BJ (cell line): Measurements from ENCODE around the gene COL1A2. TPM values are rescaled to one million over a fixed set of nuclear protein-coding genes. Genes with fewer than 3 reads are reported as not detected.

ENCODE experiments used
- CTCF ChIA-PET: fragments of 350-600 bp; formaldehyde crosslinking; extraction: SDS; loops from one replicate; lab custom pipeline; 2021; ENCODE audit warnings: antibody characterized with exemption, inconsistent platforms; lab: Yijun Ruan, JAX
- POLR2A ChIA-PET: fragments of 300-600 bp; sonication (Branson Sonifier 250); formaldehyde crosslinking; extraction: SDS; loops from one replicate; lab custom pipeline; 2021; ENCODE audit warnings: antibody characterized with exemption; lab: Charles Lee
- DNase-seq: peaks from one replicate; pipeline ENCODE4 v3.0.0-alpha.2; 2011; ENCODE audit warnings: low read depth
- H3K27me3 ChIP-seq: 2 replicates; pipeline ENCODE4 v1.6.0; 2011; ENCODE audit warnings: low read length; ENCODE audit not compliant: control insufficient read depth, insufficient read depth
- H3K36me3 ChIP-seq: 2 replicates; pipeline ENCODE4 v1.5.1; 2011; ENCODE audit warnings: low read length; ENCODE audit not compliant: control insufficient read depth, insufficient read depth
- H3K4me3 ChIP-seq: 2 replicates; pipeline ENCODE4 v1.5.1; 2011; ENCODE audit warnings: low read depth, mild to moderate bottlenecking, control low read depth, low read length
- CTCF ChIP-seq: IDR thresholded peaks from 2 replicates; pipeline ENCODE4 v1.5.1; 2011; ENCODE audit warnings: low read depth, mild to moderate bottlenecking, control low read depth, inconsistent platforms, low read length, moderate library complexity; ENCODE audit not compliant: insufficient read depth
- polyA plus RNA-seq: library from polyadenylated mRNA; depleted of rRNA; stranded (reverse); fragments of >200 nt; gene quantifications from 2 replicates; pipeline ENCODE4 v1.2.3, GENCODE V29; 2011

COL1A2 gene
- polyA plus RNA-seq, 1 experiment: 8,996 TPM

- POLR2A ChIA-PET: interaction anchor here (0.6 kb wide), 1 partner anchor 36 kb away, joined by 3 read pairs; no protein-coding TSS in a partner anchor
- TF ChIP-seq CTCF: peak; percentile 60
- no peaks in the 10 kb centered on the region for H3K36me3 ChIP-seq
- no peak overlapping the region for H3K4me3 ChIP-seq
- no peaks in the 10 kb centered on the region for H3K27me3 ChIP-seq
- CTCF ChIA-PET: interaction anchor here (0.6 to 4.1 kb wide), 25 partner anchors 9 to 1241 kb away, joined by 3 to 38 read pairs (median 4); partner anchors contain the start of gene SGCE
- no peak for DNase-seq
Measured at GRCh38 chr7:94449151-94449725, 54.5 kb downstream of the COL1A2 start.

- ChIA-PET CTCF (interaction anchor here (0.6 to 4.1 kb wide), 19 partner anchors 10 to 1240 kb away, joined by 3 to 38 read pairs (median 6); partner anchors contain the start of gene SGCE), POLR2A (interaction anchor here (0.6 to 0.8 kb wide), 2 partner anchors 35 to 208 kb away, joined by 3 to 19 read pairs; no protein-coding TSS in a partner anchor)
- TF ChIP-seq CTCF: no peak
- no peak for DNase-seq
- Histone ChIP-seq H3K36me3 (no peaks in the 10 kb centered on the region), H3K27me3 (no peaks in the 10 kb centered on the region), H3K4me3 (no peak overlapping the region)
Measured at GRCh38 chr7:94450044-94450697, 55.5 kb downstream of the COL1A2 start.

- no peaks in the 10 kb centered on the region for H3K36me3 ChIP-seq
- no peak for TF ChIP-seq CTCF
- DNase-seq: no peak
- H3K27me3 ChIP-seq: no peaks in the 10 kb centered on the region
- ChIA-PET POLR2A (no interaction called here), CTCF (interaction anchor here (0.5 to 4.1 kb wide), 7 partner anchors 205 to 1239 kb away, joined by 3 to 38 read pairs (median 7); partner anchors contain the start of gene SGCE)
- H3K4me3 ChIP-seq: no peak overlapping the region
Measured at GRCh38 chr7:94451187-94451586, 56.5 kb downstream of the COL1A2 start.

GRCh38 chr7:94452239-94452638 is 57.5 kb downstream of the COL1A2 start:
- Histone ChIP-seq H3K4me3 (no peak overlapping the region), H3K36me3 (no peaks in the 10 kb centered on the region), H3K27me3 (no peaks in the 10 kb centered on the region)
- no peak for TF ChIP-seq CTCF
- ChIA-PET CTCF (interaction anchor here (0.6 to 2.2 kb wide), 2 partner anchors 204 to 211 kb away, joined by 3 to 7 read pairs; partner anchors contain the start of gene SGCE), POLR2A (interaction anchor here (0.6 kb wide), 1 partner anchor 592 kb away, joined by 8 read pairs; no protein-coding TSS in a partner anchor)
- no peak for DNase-seq

GRCh38 chr7:94453898-94454297 is 59.2 kb downstream of the COL1A2 start:
- H3K27me3 ChIP-seq: no peaks in the 10 kb centered on the region
- no peaks in the 10 kb centered on the region for H3K36me3 ChIP-seq
- no peak for TF ChIP-seq CTCF
- ChIA-PET CTCF (interaction anchor here (0.6 to 0.7 kb wide), 2 partner anchors 106 to 244 kb away, joined by 3 to 4 read pairs; no protein-coding TSS in a partner anchor), POLR2A (no interaction called here)
- no peak for DNase-seq
- H3K4me3 ChIP-seq: no peak overlapping the region
